Hepatocyte (in vitro differentiated cells): ENCODE measurements around the gene GABBR2. TPM values are rescaled to one million over a fixed set of nuclear protein-coding genes. Genes with fewer than 3 reads are reported as not detected.

ENCODE experiments used
- DNase-seq: peaks from one replicate; pipeline ENCODE4 v3.0.0-alpha.2; 2016; ENCODE audit warnings: low spot score
- H2AFZ ChIP-seq: fragments of 200-600 bp; sonication (generic); 2 replicates; pipeline ENCODE4 v1.6.0; 2016; ENCODE audit warnings: antibody characterized with exemption, mild to moderate bottlenecking
- H3K27ac ChIP-seq: fragments of 200-600 bp; sonication (generic); 2 replicates; pipeline ENCODE4 v1.5.1; 2016; ENCODE audit warnings: mild to moderate bottlenecking
- H3K27me3 ChIP-seq: fragments of 200-600 bp; sonication (generic); 2 replicates; pipeline ENCODE4 v1.6.1; 2016
- H3K36me3 ChIP-seq: fragments of 200-600 bp; sonication (generic); replicated peaks from 2 replicates; pipeline ENCODE4 v1.5.1; 2016; ENCODE audit warnings: low read depth; ENCODE audit not compliant: insufficient read depth
- H3K4me1 ChIP-seq: fragments of 200-600 bp; sonication (generic); 2 replicates; pipeline ENCODE4 v1.5.1; 2016; ENCODE audit warnings: mild to moderate bottlenecking, moderate library complexity; ENCODE audit not compliant: insufficient read depth
- H3K4me2 ChIP-seq: fragments of 200-600 bp; sonication (generic); 2 replicates; pipeline ENCODE4 v1.6.0; 2016
- H3K4me3 ChIP-seq: fragments of 200-600 bp; sonication (generic); 2 replicates; pipeline ENCODE4 v1.5.1; 2016; ENCODE audit warnings: mild to moderate bottlenecking
- H3K79me2 ChIP-seq: fragments of 200-600 bp; sonication (generic); 2 replicates; pipeline ENCODE4 v1.6.0; 2017; ENCODE audit warnings: mild to moderate bottlenecking
- H3K9me2 ChIP-seq: fragments of 200-600 bp; sonication (generic); replicated peaks from 2 replicates; pipeline ENCODE4 v1.6.0; 2017; ENCODE audit warnings: mild to moderate bottlenecking; ENCODE audit not compliant: insufficient read depth
- H3K9me3 ChIP-seq: fragments of 200-600 bp; sonication (generic); 2 replicates; pipeline ENCODE4 v1.5.1; 2016; ENCODE audit warnings: low read depth, mild to moderate bottlenecking
- H4K20me1 ChIP-seq: fragments of 200-600 bp; sonication (generic); 2 replicates; pipeline ENCODE4 v1.6.0; 2016; ENCODE audit warnings: mild to moderate bottlenecking; ENCODE audit not compliant: insufficient read depth, poor library complexity, severe bottlenecking
- EZH2 ChIP-seq: fragments of 200-600 bp; sonication (generic); IDR thresholded peaks from 2 replicates; pipeline ENCODE4 v1.6.1; 2016; ENCODE audit warnings: antibody characterized with exemption, mild to moderate bottlenecking, borderline replicate concordance
- EZH2phosphoT487 ChIP-seq: fragments of 200-600 bp; sonication (generic); IDR thresholded peaks from one replicate; pipeline ENCODE4 v1.6.1; 2018; ENCODE audit warnings: antibody characterized with exemption, mild to moderate bottlenecking, low read depth, moderate library complexity; ENCODE audit not compliant: unreplicated experiment, severe bottlenecking
- WGBS: methylation state at CpG from one replicate; pipeline ENCODE4 v1.1.6; 2016; ENCODE audit warnings: low lambda C conversion rate; ENCODE audit errors: missing lambda C conversion rate; 5-methylcytosine and 5-hydroxymethylcytosine counted together
- polyA plus RNA-seq: library from polyadenylated mRNA; unstranded; fragments of >200 nt; fragmentation: Nextera tagmentation; extraction: Ambion mirVana; gene quantifications from 2 replicates; pipeline ENCODE4 v1.2.1, GENCODE V29; 2016
- total RNA-seq: library from RNA; depleted of rRNA; stranded (reverse); fragments of >200 nt; gene quantifications from 2 replicates; pipeline ENCODE4 v1.2.3, GENCODE V29; 2014
- TF ChIP-seq, protein P1 (sequence below): fragments of 200-600 bp; sonication (generic); IDR thresholded peaks from 2 replicates; pipeline ENCODE4 v1.5.1; 2016; ENCODE audit warnings: antibody characterized with exemption, mild to moderate bottlenecking; ENCODE audit not compliant: poor library complexity

GABBR2 gene
- total and polyA plus RNA-seq, 2 experiments from 2014 or later, result 0.20 to 0.28 TPM

- 88% methylated on average over 16 of the region's 16 CpGs for WGBS
- Histone ChIP-seq H3K9me3 (no peaks in the 10 kb centered on the region), H3K79me2 (no peaks in the 10 kb centered on the region), H4K20me1 (no peaks in the 10 kb centered on the region), H2AFZ (no peak overlapping the region), H3K4me3 (no peak overlapping the region), H3K27me3 (no peaks in the 10 kb centered on the region), H3K27ac (no peak overlapping the region), H3K9me2 (no peaks in the 10 kb centered on the region), H3K4me1 (no peaks in the 10 kb centered on the region), H3K36me3 (no peaks in the 10 kb centered on the region), H3K4me2 (no peak overlapping the region)
- no peak for DNase-seq
- no peak for TF ChIP-seq EZH2
- TF ChIP-seq, protein P1, sequence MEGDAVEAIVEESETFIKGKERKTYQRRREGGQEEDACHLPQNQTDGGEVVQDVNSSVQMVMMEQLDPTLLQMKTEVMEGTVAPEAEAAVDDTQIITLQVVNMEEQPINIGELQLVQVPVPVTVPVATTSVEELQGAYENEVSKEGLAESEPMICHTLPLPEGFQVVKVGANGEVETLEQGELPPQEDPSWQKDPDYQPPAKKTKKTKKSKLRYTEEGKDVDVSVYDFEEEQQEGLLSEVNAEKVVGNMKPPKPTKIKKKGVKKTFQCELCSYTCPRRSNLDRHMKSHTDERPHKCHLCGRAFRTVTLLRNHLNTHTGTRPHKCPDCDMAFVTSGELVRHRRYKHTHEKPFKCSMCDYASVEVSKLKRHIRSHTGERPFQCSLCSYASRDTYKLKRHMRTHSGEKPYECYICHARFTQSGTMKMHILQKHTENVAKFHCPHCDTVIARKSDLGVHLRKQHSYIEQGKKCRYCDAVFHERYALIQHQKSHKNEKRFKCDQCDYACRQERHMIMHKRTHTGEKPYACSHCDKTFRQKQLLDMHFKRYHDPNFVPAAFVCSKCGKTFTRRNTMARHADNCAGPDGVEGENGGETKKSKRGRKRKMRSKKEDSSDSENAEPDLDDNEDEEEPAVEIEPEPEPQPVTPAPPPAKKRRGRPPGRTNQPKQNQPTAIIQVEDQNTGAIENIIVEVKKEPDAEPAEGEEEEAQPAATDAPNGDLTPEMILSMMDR, result no peak
- TF ChIP-seq EZH2phosphoT487, result no peak
These were observed 167.0 kb downstream of the GABBR2 start for GRCh38 chr9:98541684-98542230.

GRCh38 chr9:98540476-98540875 lies 168.3 kb downstream of the GABBR2 start:
- WGBS, result 93% methylated on average over 4 of the region's 4 CpGs

DNA sequence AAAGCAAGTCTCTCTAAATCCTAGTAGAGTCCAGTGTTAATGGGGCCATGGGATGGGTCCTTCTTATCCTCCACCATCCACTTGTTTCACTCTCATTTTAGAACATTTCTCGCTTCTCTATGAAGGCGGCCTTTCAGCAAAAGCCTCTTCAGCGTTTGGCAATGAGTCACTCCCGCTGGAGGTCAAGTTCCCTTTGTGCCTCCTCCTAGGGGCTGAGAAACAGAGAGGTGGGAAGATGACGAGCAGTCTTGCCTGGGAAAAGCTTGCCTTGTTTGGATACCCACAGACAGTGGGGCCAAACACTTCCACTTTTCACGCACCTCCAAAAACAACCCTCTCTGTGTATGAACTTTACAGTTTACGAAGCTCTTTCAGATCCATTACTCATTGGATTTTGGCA lies 168.8 kb downstream of the GABBR2 start:
- Histone ChIP-seq H3K27me3 (no peaks in the 10 kb centered on the region), H4K20me1 (no peaks in the 10 kb centered on the region), H3K4me3 (no peak overlapping the region), H3K9me2 (no peaks in the 10 kb centered on the region), H2AFZ (no peak overlapping the region), H3K9me3 (no peaks in the 10 kb centered on the region), H3K4me1 (no peaks in the 10 kb centered on the region), H3K4me2 (no peak overlapping the region), H3K36me3 (no peaks in the 10 kb centered on the region), H3K79me2 (no peaks in the 10 kb centered on the region), H3K27ac (no peak overlapping the region)
- TF ChIP-seq EZH2phosphoT487 (no peak), EZH2 (no peak)
- TF ChIP-seq, protein P1, result no peak
- DNase-seq, result no peak
- WGBS, result 80% methylated on average over 7 of the region's 7 CpGs

More at GRCh38 chr9:98540476-98540875, 168.3 kb downstream of the GABBR2 start:
- no peak overlapping the region for H3K27ac ChIP-seq
- no peaks in the 10 kb centered on the region for H3K4me1 ChIP-seq
- no peaks in the 10 kb centered on the region for H3K9me2 ChIP-seq
- no peaks in the 10 kb centered on the region for H3K79me2 ChIP-seq
- no peaks in the 10 kb centered on the region for H4K20me1 ChIP-seq
- H2AFZ ChIP-seq, result no peak overlapping the region
- H3K4me2 ChIP-seq, result no peak overlapping the region
- H3K9me3 ChIP-seq, result no peaks in the 10 kb centered on the region
- no peak for DNase-seq
- H3K4me3 ChIP-seq, result no peak overlapping the region
- no peaks in the 10 kb centered on the region for H3K36me3 ChIP-seq
- H3K27me3 ChIP-seq, result no peaks in the 10 kb centered on the region
- TF ChIP-seq EZH2, result no peak

DNA sequence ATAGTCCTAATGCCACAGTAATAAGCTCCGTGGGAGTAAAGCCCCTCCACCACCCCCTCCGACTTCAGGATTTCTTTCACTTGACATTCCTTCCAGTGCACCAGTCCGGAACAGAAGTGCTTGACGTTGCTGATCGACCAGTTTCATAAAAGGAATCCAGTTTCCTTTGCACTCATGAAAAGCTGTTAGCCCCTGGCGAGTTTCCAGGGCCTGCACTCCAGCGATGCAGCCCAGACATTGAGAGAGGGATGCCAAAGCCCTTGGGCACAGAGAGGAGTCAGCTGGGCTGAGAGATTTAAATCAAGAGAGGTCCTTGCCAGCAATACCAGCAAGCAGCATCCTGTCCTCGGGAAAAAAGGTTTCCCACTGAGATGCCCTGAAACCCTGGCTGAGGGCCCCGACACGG lies 170.1 kb downstream of the GABBR2 start:
- H3K4me2 ChIP-seq, result no peak overlapping the region
- H4K20me1 ChIP-seq, result no peaks in the 10 kb centered on the region
- no peak for DNase-seq
- no peak overlapping the region for H3K27ac ChIP-seq
- no peaks in the 10 kb centered on the region for H3K27me3 ChIP-seq
- WGBS, result 67% methylated on average over 10 of the region's 10 CpGs
- no peaks in the 10 kb centered on the region for H3K4me1 ChIP-seq
- no peaks in the 10 kb centered on the region for H3K36me3 ChIP-seq
- no peaks in the 10 kb centered on the region for H3K79me2 ChIP-seq
- no peak overlapping the region for H2AFZ ChIP-seq
- no peak for TF ChIP-seq EZH2phosphoT487
- TF ChIP-seq EZH2, result no peak
- TF ChIP-seq, protein P1, result no peak
- no peaks in the 10 kb centered on the region for H3K9me2 ChIP-seq
- H3K9me3 ChIP-seq, result no peaks in the 10 kb centered on the region
- no peak overlapping the region for H3K4me3 ChIP-seq
